ENCODE data around the gene FGD6. TPM values are rescaled to one million over a fixed set of nuclear protein-coding genes. Genes with fewer than 3 reads are reported as not detected.

Gene FGD6
- total RNA-seq, 5 donors from 2014 or later (not counting 1 experiment from before 2014, with no cell fraction given), result 0.55 to 1.9 (median 0.70) TPM

DNA sequence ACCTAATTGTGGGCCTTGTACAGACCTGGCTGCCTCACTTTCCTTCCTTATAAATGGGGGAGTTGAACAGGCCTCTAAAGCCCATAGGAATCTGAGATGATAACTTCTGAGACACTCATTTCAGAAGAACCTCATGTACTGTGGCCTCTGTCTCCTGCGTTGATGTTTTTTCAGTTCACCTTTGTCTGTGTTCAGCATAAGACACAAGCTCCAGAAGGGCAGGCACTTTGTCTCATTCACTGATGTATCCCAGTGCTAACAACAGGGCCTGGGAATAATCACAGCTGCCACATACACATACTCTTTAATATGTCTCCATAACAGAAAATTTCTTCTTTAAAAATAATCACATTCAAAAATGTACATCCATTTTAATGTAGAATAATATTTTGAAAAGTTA, 3.3 kb downstream of the FGD6 start:
- DNase-seq (no peak), ATAC-seq (replicated peaks in 1 of 4) (no peak)
- WGBS (ENCODE audit: insufficient coverage), result 85% methylated on average over 1 of the region's 1 CpG
- Histone ChIP-seq H3K27me3 (replicated peaks in 1 of 2; ENCODE audit: control insufficient read depth in 2 of 2, extremely low read depth in 1 of 2, insufficient read depth in 2 of 2, low read length in 1 of 2) (no peaks in the 10 kb centered on the region), H3K36me3 (ENCODE audit: control insufficient read depth in 2 of 2, extremely low read depth in 1 of 2, insufficient read depth in 1 of 2, low read length in 1 of 2) (no peaks in the 10 kb centered on the region), H3K27ac (ENCODE audit: low read length) (no peak overlapping the region), H3K9me3 (no peaks in the 10 kb centered on the region), H3K4me3 (ENCODE audit: control insufficient read depth in 1 of 2, extremely low read depth in 1 of 2, low read length in 1 of 2) (no peak overlapping the region), H3K4me1 (ENCODE audit: control insufficient read depth in 1 of 2, extremely low read depth in 1 of 2, insufficient read depth in 2 of 2, low read length in 2 of 2) (peaks cover 4 to 10% of the 10 kb centered on the region in 2 experiments)
- Mint-ChIP-seq H3K4me1 (peaks cover 14 to 18% (median 17%) of the 10 kb centered on the region in 3 donors), H3K27ac (no peak overlapping the region), H3K4me3 (no peak overlapping the region), H3K9me3 (no peaks in the 10 kb centered on the region), H3K27me3 (peaks cover 0 to 2% of the 10 kb centered on the region in 2 donors), H3K36me3 (no peaks in the 10 kb centered on the region)
- ChIA-PET POLR2A (interaction anchor here in 1 of 2 donors (0.6 kb wide), 1 partner anchor 12 kb away, joined by 4 read pairs; no protein-coding TSS in a partner anchor), CTCF (interaction anchor here in 1 of 2 donors (0.6 kb wide), 1 partner anchor 24 kb away, joined by 4 read pairs; no protein-coding TSS in a partner anchor)

DNA sequence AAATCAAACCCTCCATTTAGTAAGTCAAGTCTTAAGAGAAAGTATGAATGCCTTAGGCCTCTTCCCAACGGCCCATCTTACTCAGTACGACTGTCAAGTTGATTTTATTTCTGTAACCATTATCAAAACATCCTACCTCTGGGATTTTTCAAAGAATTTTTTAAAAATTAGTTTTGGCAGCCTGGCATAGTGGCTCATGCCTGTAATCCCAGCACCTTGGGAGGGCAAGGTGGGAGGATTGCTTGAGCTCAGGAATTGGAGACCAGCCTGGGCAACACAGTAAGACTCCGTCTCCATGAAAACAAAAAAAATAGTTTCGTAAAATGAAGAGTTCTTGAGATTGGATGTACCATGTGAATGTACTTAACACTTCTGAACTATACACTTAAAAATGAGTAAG, 4.1 kb downstream of the FGD6 start:
- Histone ChIP-seq H3K4me3 (ENCODE audit: control insufficient read depth in 1 of 2, extremely low read depth in 1 of 2, low read length in 1 of 2) (no peak overlapping the region), H3K9me3 (no peaks in the 10 kb centered on the region), H3K4me1 (ENCODE audit: control insufficient read depth in 1 of 2, extremely low read depth in 1 of 2, insufficient read depth in 2 of 2, low read length in 2 of 2) (peaks cover 2 to 4% of the 10 kb centered on the region in 2 experiments), H3K27ac (ENCODE audit: low read length) (no peak overlapping the region), H3K36me3 (ENCODE audit: control insufficient read depth in 2 of 2, extremely low read depth in 1 of 2, insufficient read depth in 1 of 2, low read length in 1 of 2) (no peaks in the 10 kb centered on the region), H3K27me3 (replicated peaks in 1 of 2; ENCODE audit: control insufficient read depth in 2 of 2, extremely low read depth in 1 of 2, insufficient read depth in 2 of 2, low read length in 1 of 2) (no peaks in the 10 kb centered on the region)
- no peak overlapping the region for H3K27ac Mint-ChIP-seq
- no peak for DNase-seq
- peaks cover 7 to 11% (median 10%) of the 10 kb centered on the region in 3 donors for H3K4me1 Mint-ChIP-seq
- peaks cover 0 to 2% of the 10 kb centered on the region in 2 donors for H3K27me3 Mint-ChIP-seq
- no peak for ATAC-seq (replicated peaks in 1 of 4)
- WGBS (ENCODE audit: insufficient coverage), result no CpG with 5 or more reads among the region's 4 CpGs
- H3K9me3 Mint-ChIP-seq, result no peaks in the 10 kb centered on the region
- no peaks in the 10 kb centered on the region for H3K36me3 Mint-ChIP-seq
- CTCF ChIA-PET, result no interaction called here
- H3K4me3 Mint-ChIP-seq, result no peak overlapping the region
- POLR2A ChIA-PET, result no interaction called here

DNA sequence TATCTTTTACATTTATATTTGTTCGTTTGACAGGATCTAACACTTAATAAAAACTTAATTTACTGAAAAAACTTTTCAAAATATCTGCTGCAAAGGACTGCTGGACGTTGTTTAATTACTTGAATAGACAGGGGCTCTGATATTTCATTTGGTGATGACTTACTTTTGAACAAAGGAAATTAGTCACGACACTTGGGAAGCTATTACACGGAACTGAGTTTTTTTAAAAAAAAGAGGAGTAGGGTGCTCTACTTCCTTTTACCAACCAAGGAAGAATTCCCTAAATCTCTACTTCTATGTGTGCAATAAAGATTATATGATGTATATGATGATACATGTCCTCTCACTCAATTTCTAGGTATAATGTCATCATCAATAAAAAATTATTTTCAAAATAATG, 4.7 kb downstream of the FGD6 start:
- POLR2A ChIA-PET, result no interaction called here
- no peak for ATAC-seq (replicated peaks in 1 of 4)
- CTCF ChIA-PET, result no interaction called here
- Mint-ChIP-seq H3K9me3 (no peaks in the 10 kb centered on the region), H3K4me3 (no peak overlapping the region), H3K36me3 (no peaks in the 10 kb centered on the region), H3K4me1 (peaks cover 7 to 11% (median 9%) of the 10 kb centered on the region in 3 donors), H3K27ac (no peak overlapping the region), H3K27me3 (peaks cover 0 to 2% of the 10 kb centered on the region in 2 donors)
- Histone ChIP-seq H3K4me1 (ENCODE audit: control insufficient read depth in 1 of 2, extremely low read depth in 1 of 2, insufficient read depth in 2 of 2, low read length in 2 of 2) (peaks cover 2 to 4% of the 10 kb centered on the region in 2 experiments), H3K27ac (ENCODE audit: low read length) (no peak overlapping the region), H3K9me3 (no peaks in the 10 kb centered on the region), H3K36me3 (ENCODE audit: control insufficient read depth in 2 of 2, extremely low read depth in 1 of 2, insufficient read depth in 1 of 2, low read length in 1 of 2) (no peaks in the 10 kb centered on the region), H3K4me3 (ENCODE audit: control insufficient read depth in 1 of 2, extremely low read depth in 1 of 2, low read length in 1 of 2) (no peak overlapping the region), H3K27me3 (replicated peaks in 1 of 2; ENCODE audit: control insufficient read depth in 2 of 2, extremely low read depth in 1 of 2, insufficient read depth in 2 of 2, low read length in 1 of 2) (no peaks in the 10 kb centered on the region)
- DNase-seq, result no peak
- no CpG with 5 or more reads among the region's 4 CpGs for WGBS (ENCODE audit: insufficient coverage)

DNA sequence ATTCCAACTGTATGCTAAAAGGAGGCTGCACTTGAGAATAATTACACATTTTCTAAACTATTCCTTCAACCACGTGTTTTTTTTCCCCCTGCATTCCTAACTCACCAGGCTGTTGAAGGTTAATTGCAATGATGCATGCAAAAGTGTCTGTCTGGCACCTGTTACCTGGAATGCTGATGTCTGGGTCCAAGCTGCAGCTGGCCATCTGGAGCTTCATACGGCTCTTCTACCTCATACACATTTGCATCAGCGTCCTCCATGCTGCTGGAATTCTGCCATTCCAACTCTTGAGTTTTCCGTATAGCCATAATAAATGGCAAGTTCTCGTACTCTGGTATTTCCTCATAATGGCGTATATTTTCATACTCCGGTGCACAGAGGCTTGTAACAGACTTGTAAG, 8.6 kb downstream of the FGD6 start:
- no peaks in the 10 kb centered on the region for H3K9me3 ChIP-seq
- ChIA-PET POLR2A (interaction anchor here in 1 of 2 donors (0.7 kb wide), 1 partner anchor 363 kb away, joined by 5 read pairs; no protein-coding TSS in a partner anchor), CTCF (no interaction called here)
- no peaks in the 10 kb centered on the region for H3K4me1 ChIP-seq (ENCODE audit: control insufficient read depth in 1 of 2, extremely low read depth in 1 of 2, insufficient read depth in 2 of 2, low read length in 2 of 2)
- no peaks in the 10 kb centered on the region for H3K27me3 ChIP-seq (replicated peaks in 1 of 2; ENCODE audit: control insufficient read depth in 2 of 2, extremely low read depth in 1 of 2, insufficient read depth in 2 of 2, low read length in 1 of 2)
- Mint-ChIP-seq H3K4me3 (no peak overlapping the region), H3K4me1 (no peaks in the 10 kb centered on the region), H3K9me3 (no peaks in the 10 kb centered on the region), H3K36me3 (no peaks in the 10 kb centered on the region), H3K27ac (no peak overlapping the region), H3K27me3 (peaks cover 0 to 2% of the 10 kb centered on the region in 2 donors)
- H3K36me3 ChIP-seq (ENCODE audit: control insufficient read depth in 2 of 2, extremely low read depth in 1 of 2, insufficient read depth in 1 of 2, low read length in 1 of 2), result no peaks in the 10 kb centered on the region
- H3K27ac ChIP-seq (ENCODE audit: low read length), result no peak overlapping the region
- ATAC-seq (replicated peaks in 1 of 4) (no peak), DNase-seq (no peak)
- WGBS (ENCODE audit: insufficient coverage), result 89% methylated on average over 5 of the region's 7 CpGs
- no peak overlapping the region for H3K4me3 ChIP-seq (ENCODE audit: control insufficient read depth in 1 of 2, extremely low read depth in 1 of 2, low read length in 1 of 2)

DNA sequence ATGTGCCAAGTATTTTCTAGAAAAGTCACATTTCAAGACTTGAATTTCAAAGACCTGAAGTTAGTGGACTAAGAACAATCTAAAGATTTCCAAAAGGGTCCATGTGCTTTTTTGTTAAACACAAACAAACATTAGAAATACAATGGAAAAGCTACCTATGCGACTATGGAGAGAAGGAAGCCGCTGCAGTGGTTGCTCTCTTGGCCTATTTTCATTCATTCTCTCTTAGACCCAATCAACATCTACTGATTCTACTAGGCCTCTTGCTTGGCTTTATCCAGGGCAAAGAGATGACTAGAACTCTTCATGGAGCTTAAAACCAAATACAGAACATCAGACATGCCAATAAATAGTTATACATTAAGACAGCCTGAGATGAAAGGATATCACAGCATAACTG, 9.9 kb downstream of the FGD6 start:
- Histone ChIP-seq H3K4me3 (ENCODE audit: control insufficient read depth in 1 of 2, extremely low read depth in 1 of 2, low read length in 1 of 2) (no peak overlapping the region), H3K36me3 (ENCODE audit: control insufficient read depth in 2 of 2, extremely low read depth in 1 of 2, insufficient read depth in 1 of 2, low read length in 1 of 2) (no peaks in the 10 kb centered on the region), H3K4me1 (ENCODE audit: control insufficient read depth in 1 of 2, extremely low read depth in 1 of 2, insufficient read depth in 2 of 2, low read length in 2 of 2) (peaks cover 0 to 9% of the 10 kb centered on the region in 2 experiments), H3K27me3 (replicated peaks in 1 of 2; ENCODE audit: control insufficient read depth in 2 of 2, extremely low read depth in 1 of 2, insufficient read depth in 2 of 2, low read length in 1 of 2) (no peaks in the 10 kb centered on the region), H3K9me3 (no peaks in the 10 kb centered on the region), H3K27ac (ENCODE audit: low read length) (no peak overlapping the region)
- Mint-ChIP-seq H3K9me3 (no peaks in the 10 kb centered on the region), H3K4me3 (no peak overlapping the region), H3K27ac (no peak overlapping the region), H3K27me3 (peaks cover 0 to 2% of the 10 kb centered on the region in 2 donors), H3K4me1 (peaks cover 7 to 11% (median 8%) of the 10 kb centered on the region in 3 donors), H3K36me3 (no peaks in the 10 kb centered on the region)
- WGBS (ENCODE audit: insufficient coverage), result no CpG with 5 or more reads among the region's 2 CpGs
- ChIA-PET CTCF (no interaction called here), POLR2A (no interaction called here)
- no peak for ATAC-seq (replicated peaks in 1 of 4)
- DNase-seq, result no peak

DNA sequence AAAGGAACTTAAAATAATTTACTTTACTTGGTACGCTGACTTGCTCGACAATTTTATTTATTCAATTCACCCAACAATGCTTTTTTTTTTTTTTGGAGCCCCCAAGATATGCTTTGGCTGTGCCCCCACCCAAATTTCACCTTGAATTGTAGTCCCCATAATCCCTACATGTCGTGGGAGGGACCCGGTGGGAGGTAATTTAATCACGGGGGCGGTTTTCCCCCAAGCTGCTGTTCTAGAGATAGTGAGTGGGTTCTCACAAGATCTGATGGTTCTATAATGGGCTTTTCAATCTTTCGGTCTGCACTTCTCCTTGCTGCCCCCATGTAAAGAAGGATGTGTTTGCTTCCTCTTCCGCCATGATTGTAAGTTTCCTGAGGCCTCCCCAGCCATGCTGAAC, 10.4 kb downstream of the FGD6 start:
- ChIA-PET CTCF (interaction anchor here in 1 of 2 donors (0.7 kb wide), 1 partner anchor 328 kb away, joined by 3 read pairs; no protein-coding TSS in a partner anchor), POLR2A (interaction anchor here (0.6 kb wide), 2 partner anchors 203 to 818 kb away, joined by 3 to 8 read pairs; partner anchors contain the start of gene NDUFA12 (in 1 of the 2))
- Histone ChIP-seq H3K9me3 (no peaks in the 10 kb centered on the region), H3K4me1 (ENCODE audit: control insufficient read depth in 1 of 2, extremely low read depth in 1 of 2, insufficient read depth in 2 of 2, low read length in 2 of 2) (peaks cover 0 to 10% of the 10 kb centered on the region in 2 experiments), H3K27me3 (replicated peaks in 1 of 2; ENCODE audit: control insufficient read depth in 2 of 2, extremely low read depth in 1 of 2, insufficient read depth in 2 of 2, low read length in 1 of 2) (no peaks in the 10 kb centered on the region), H3K27ac (ENCODE audit: low read length) (no peak overlapping the region), H3K36me3 (ENCODE audit: control insufficient read depth in 2 of 2, extremely low read depth in 1 of 2, insufficient read depth in 1 of 2, low read length in 1 of 2) (no peaks in the 10 kb centered on the region), H3K4me3 (ENCODE audit: control insufficient read depth in 1 of 2, extremely low read depth in 1 of 2, low read length in 1 of 2) (no peak overlapping the region)
- DNase-seq (no peak), ATAC-seq (replicated peaks in 1 of 4) (no peak)
- peaks cover 7 to 12% (median 8%) of the 10 kb centered on the region in 3 donors for H3K4me1 Mint-ChIP-seq
- no peaks in the 10 kb centered on the region for H3K36me3 Mint-ChIP-seq
- no peak overlapping the region for H3K4me3 Mint-ChIP-seq
- peaks cover 0 to 2% of the 10 kb centered on the region in 2 donors for H3K27me3 Mint-ChIP-seq
- no peak overlapping the region for H3K27ac Mint-ChIP-seq
- 100% methylated on average over 1 of the region's 8 CpGs for WGBS (ENCODE audit: insufficient coverage)
- no peaks in the 10 kb centered on the region for H3K9me3 Mint-ChIP-seq
